ENCODE measurements around the gene PSMD2.
A peak's percentile ranks its signal among the peaks of the same experiment; 100 is the strongest.

Gene PSMD2

GRCh38 chr3:184298759-184299487 lies at the start of gene PSMD2:
PSMD2 (plus strand) TSS chr3:184299241; CDS start chr3:184299267, 26 bp downstream.
- DNase-seq (ENCODE audit: low spot score in 2 of 2) (peak; percentile 90 to 95), ATAC-seq (replicated peaks; ENCODE audit: extremely low read depth, poor library complexity, severe bottlenecking) (peak; percentile 92)
- Mint-ChIP-seq H3K4me3 (peak within 1 kb of the TSS; percentile 93), H3K9me3 (no peaks in the 10 kb centered on the region), H3K27me3 (no peaks in the 10 kb centered on the region), H3K27ac (ENCODE audit: low read depth) (peak within 1 kb of the TSS; percentile 99), H3K36me3 (ENCODE audit: insufficient read depth) (peaks cover 46% of the 10 kb centered on the region), H3K4me1 (peaks cover 20% of the 10 kb centered on the region)

- Mint-ChIP-seq H3K27me3 (no peaks in the 10 kb centered on the region), H3K4me1 (peaks cover 22% of the 10 kb centered on the region), H3K27ac (ENCODE audit: low read depth) (peak within 1 kb of the TSS; percentile 96), H3K4me3 (peak within 1 kb of the TSS; percentile 96), H3K9me3 (no peaks in the 10 kb centered on the region), H3K36me3 (ENCODE audit: insufficient read depth) (peaks cover 19% of the 10 kb centered on the region)
- DNase-seq (ENCODE audit: low spot score in 2 of 2) (peak; percentile 91), ATAC-seq (replicated peaks; ENCODE audit: extremely low read depth, poor library complexity, severe bottlenecking) (peak; percentile 89)
Observed at GRCh38 chr3:184249412-184250166, 49.5 kb upstream of the PSMD2 start, which contains the start of gene EEF1AKMT4. EEF1AKMT4 (plus strand) TSS chr3:184249672; CDS start chr3:184249695, 23 bp downstream.

- no peaks in the 10 kb centered on the region for H3K27me3 Mint-ChIP-seq
- H3K4me1 Mint-ChIP-seq = peaks cover 22% of the 10 kb centered on the region
- H3K36me3 Mint-ChIP-seq (ENCODE audit: insufficient read depth) = peaks cover 15% of the 10 kb centered on the region
- no peaks in the 10 kb centered on the region for H3K9me3 Mint-ChIP-seq
- DNase-seq (ENCODE audit: low spot score in 2 of 2) (peak; percentile 82 to 88), ATAC-seq (replicated peaks; ENCODE audit: extremely low read depth, poor library complexity, severe bottlenecking) (peak; percentile 73)
- H3K4me3 Mint-ChIP-seq = peak overlapping the region; percentile 96
- peak overlapping the region; percentile 96 for H3K27ac Mint-ChIP-seq (ENCODE audit: low read depth)
Observed at GRCh38 chr3:184250167-184250828, 48.7 kb upstream of the PSMD2 start.

DNA sequence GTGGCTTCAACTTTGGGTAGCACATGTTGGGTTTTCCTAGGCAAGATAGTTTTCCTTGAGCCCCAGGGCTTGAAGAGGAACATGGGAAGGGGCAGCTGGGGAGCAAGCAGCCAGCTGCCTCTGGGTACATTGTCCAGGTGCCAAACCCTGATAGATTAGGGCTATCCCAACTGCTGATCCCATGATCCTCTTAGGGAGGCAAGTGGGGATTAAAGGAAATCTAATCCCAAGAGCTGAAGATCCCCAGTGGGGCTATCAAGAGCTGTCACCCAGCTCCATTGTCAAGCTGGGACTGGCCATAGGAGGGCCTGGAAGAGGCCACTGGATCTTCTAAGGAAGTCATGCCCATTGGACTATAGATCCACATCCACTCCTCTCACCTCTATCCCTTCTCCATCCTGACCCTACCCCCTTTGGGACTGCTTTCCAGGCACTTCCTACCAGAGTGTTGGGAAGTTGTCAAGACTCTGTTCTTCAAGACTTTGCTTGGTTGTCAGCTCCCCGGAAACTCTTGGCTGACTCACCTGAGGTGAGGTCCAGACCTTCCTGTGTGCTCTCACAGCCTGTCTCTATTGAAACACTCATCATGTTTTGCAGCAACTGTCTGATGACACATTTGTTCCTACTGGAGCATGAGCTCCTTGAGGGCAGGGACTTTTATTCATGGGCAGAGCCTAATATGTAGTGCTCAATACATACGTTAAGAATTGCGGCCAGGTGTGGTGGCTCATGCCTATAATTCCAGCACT lies 43.6 kb upstream of the PSMD2 start:
- H3K27ac Mint-ChIP-seq (ENCODE audit: low read depth) = no peak overlapping the region
- no peaks in the 10 kb centered on the region for H3K27me3 Mint-ChIP-seq
- no peaks in the 10 kb centered on the region for H3K9me3 Mint-ChIP-seq
- H3K36me3 Mint-ChIP-seq (ENCODE audit: insufficient read depth) = peaks cover 5% of the 10 kb centered on the region
- H3K4me1 Mint-ChIP-seq = peaks cover 9% of the 10 kb centered on the region
- DNase-seq (ENCODE audit: low spot score in 2 of 2) (no peak), ATAC-seq (replicated peaks; ENCODE audit: extremely low read depth, poor library complexity, severe bottlenecking) (no peak)
- no peak overlapping the region for H3K4me3 Mint-ChIP-seq

DNA sequence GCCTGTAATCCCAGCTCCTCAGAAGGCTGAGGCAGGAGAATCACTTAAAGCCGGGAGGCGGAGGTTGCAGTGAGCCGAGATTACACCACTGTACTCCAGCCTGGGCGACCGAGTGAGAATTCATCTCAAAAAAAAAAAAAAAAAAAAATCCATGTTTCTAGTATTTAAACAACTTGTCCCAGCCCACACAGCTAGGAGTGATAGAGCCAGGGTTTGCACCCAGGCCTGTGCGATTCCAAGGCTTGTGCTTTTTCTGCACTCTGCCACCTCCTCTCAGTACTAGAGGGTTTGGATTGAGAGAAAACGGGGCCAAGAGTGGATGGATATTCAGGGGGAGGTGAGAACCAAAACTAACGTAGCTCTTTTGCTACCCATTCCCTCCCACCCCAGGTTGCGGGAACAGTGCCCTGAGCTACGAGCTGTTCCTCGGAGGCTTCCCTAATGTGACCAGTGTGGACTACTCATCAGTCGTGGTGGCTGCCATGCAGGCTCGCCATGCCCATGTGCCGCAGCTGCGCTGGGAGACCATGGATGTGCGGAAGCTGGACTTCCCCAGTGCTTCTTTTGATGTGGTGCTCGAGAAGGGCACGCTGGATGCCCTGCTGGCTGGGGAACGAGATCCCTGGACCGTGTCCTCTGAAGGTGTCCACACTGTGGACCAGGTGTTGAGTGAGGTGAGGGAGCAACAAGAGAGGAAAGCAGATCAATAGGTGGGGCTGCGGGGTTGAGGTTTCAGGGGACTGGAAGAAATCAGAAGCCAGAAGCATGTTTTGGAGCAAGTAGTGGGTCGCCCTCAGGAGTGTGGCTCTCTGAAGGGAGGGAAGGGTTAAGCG lies 41.7 kb upstream of the PSMD2 start:
- no peak overlapping the region for H3K27ac Mint-ChIP-seq (ENCODE audit: low read depth)
- H3K4me1 Mint-ChIP-seq = peaks cover 19% of the 10 kb centered on the region
- H3K36me3 Mint-ChIP-seq (ENCODE audit: insufficient read depth) = peaks cover 7% of the 10 kb centered on the region
- ATAC-seq (replicated peaks; ENCODE audit: extremely low read depth, poor library complexity, severe bottlenecking) = no peak
- no peaks in the 10 kb centered on the region for H3K27me3 Mint-ChIP-seq
- no peaks in the 10 kb centered on the region for H3K9me3 Mint-ChIP-seq
- no peak for DNase-seq (ENCODE audit: low spot score in 2 of 2)
- H3K4me3 Mint-ChIP-seq = no peak overlapping the region

- peaks cover 25% of the 10 kb centered on the region for H3K4me1 Mint-ChIP-seq
- DNase-seq (ENCODE audit: low spot score in 2 of 2) = no peak
- H3K9me3 Mint-ChIP-seq = no peaks in the 10 kb centered on the region
- no peak for ATAC-seq (replicated peaks; ENCODE audit: extremely low read depth, poor library complexity, severe bottlenecking)
- no peaks in the 10 kb centered on the region for H3K27me3 Mint-ChIP-seq
- H3K36me3 Mint-ChIP-seq (ENCODE audit: insufficient read depth) = peaks cover 9% of the 10 kb centered on the region
- peak overlapping the region; percentile 68 for H3K27ac Mint-ChIP-seq (ENCODE audit: low read depth)
- peak overlapping the region; percentile 74 for H3K4me3 Mint-ChIP-seq
Observed at GRCh38 chr3:184258926-184259325, 40.1 kb upstream of the PSMD2 start.

GRCh38 chr3:184259396-184259877 lies 39.6 kb upstream of the PSMD2 start:
- Mint-ChIP-seq H3K4me1 (peaks cover 25% of the 10 kb centered on the region), H3K9me3 (no peaks in the 10 kb centered on the region), H3K27me3 (no peaks in the 10 kb centered on the region), H3K36me3 (ENCODE audit: insufficient read depth) (peaks cover 9% of the 10 kb centered on the region), H3K4me3 (peak overlapping the region; percentile 74), H3K27ac (ENCODE audit: low read depth) (peak overlapping the region; percentile 68)
- DNase-seq (ENCODE audit: low spot score in 2 of 2) (no peak), ATAC-seq (replicated peaks; ENCODE audit: extremely low read depth, poor library complexity, severe bottlenecking) (no peak)

- no peak for DNase-seq (ENCODE audit: low spot score in 2 of 2)
Observed at GRCh38 chr3:184259878-184260723, 38.9 kb upstream of the PSMD2 start.

DNA sequence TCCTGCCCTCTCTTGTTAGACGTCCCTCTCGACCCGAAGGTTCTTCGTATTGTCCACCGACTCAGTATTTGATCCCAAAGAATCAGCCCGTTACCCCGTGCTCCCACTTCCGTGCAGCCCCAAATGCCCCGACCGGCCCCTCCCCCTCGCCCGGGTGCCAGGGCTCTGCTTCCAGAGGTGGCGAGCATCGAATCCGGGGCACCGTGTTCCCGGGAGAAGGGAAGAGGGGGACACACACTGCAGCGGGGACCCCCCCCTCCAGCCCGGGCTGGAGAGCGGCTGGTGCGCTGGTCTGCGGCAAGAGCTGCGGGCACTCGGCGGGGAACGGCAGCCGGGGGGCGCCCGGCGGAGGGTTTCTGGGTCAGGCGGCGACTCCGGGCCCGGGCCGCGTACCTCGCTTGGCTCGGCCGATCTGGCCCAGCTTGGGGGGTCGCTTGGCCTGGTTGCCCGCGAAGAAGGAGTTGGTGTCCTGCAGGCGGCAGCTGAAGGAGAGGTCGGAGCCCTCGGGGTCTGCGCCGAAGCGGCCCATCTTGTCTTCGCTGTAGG lies 38.2 kb upstream of the PSMD2 start:
- H3K9me3 Mint-ChIP-seq = no peaks in the 10 kb centered on the region
- peak overlapping the region; percentile 78 for H3K27ac Mint-ChIP-seq (ENCODE audit: low read depth)
- H3K4me1 Mint-ChIP-seq = peaks cover 25% of the 10 kb centered on the region
- H3K27me3 Mint-ChIP-seq = no peaks in the 10 kb centered on the region
- peak overlapping the region; percentile 74 for H3K4me3 Mint-ChIP-seq
- DNase-seq (ENCODE audit: low spot score in 2 of 2) = no peak
- H3K36me3 Mint-ChIP-seq (ENCODE audit: insufficient read depth) = peaks cover 9% of the 10 kb centered on the region
- no peak for ATAC-seq (replicated peaks; ENCODE audit: extremely low read depth, poor library complexity, severe bottlenecking)

More at GRCh38 chr3:184259878-184260723, 38.9 kb upstream of the PSMD2 start:
- Mint-ChIP-seq H3K9me3 (no peaks in the 10 kb centered on the region), H3K27ac (ENCODE audit: low read depth) (peak overlapping the region; percentile 78), H3K27me3 (no peaks in the 10 kb centered on the region), H3K36me3 (ENCODE audit: insufficient read depth) (peaks cover 9% of the 10 kb centered on the region), H3K4me1 (peaks cover 25% of the 10 kb centered on the region), H3K4me3 (peak overlapping the region; percentile 74)
- peak; percentile 56 for ATAC-seq (replicated peaks; ENCODE audit: extremely low read depth, poor library complexity, severe bottlenecking)

GRCh38 chr3:184261270-184261853 lies 37.7 kb upstream of the PSMD2 start, which contains the start of gene CAMK2N2:
CAMK2N2 (minus strand) TSS chr3:184261553; CDS start chr3:184261285, 268 bp downstream.
- Mint-ChIP-seq H3K4me1 (peaks cover 25% of the 10 kb centered on the region), H3K9me3 (no peaks in the 10 kb centered on the region), H3K4me3 (peak within 1 kb of the TSS; percentile 74), H3K36me3 (ENCODE audit: insufficient read depth) (peaks cover 9% of the 10 kb centered on the region), H3K27me3 (no peaks in the 10 kb centered on the region), H3K27ac (ENCODE audit: low read depth) (peak within 1 kb of the TSS; percentile 78)
- DNase-seq (ENCODE audit: low spot score in 2 of 2) (no peak), ATAC-seq (replicated peaks; ENCODE audit: extremely low read depth, poor library complexity, severe bottlenecking) (peak; percentile 46)

All from central memory CD8-positive, alpha-beta T cell (primary cell).